ENCODE results near the gene POLR3K. TPM values are rescaled to one million over a fixed set of nuclear protein-coding genes. Genes with fewer than 3 reads are reported as not detected.

The POLR3K gene
- polyA plus RNA-seq, 1 of the 3 experiments (the other 2 are of a cell fraction): 54.5 TPM

DNA sequence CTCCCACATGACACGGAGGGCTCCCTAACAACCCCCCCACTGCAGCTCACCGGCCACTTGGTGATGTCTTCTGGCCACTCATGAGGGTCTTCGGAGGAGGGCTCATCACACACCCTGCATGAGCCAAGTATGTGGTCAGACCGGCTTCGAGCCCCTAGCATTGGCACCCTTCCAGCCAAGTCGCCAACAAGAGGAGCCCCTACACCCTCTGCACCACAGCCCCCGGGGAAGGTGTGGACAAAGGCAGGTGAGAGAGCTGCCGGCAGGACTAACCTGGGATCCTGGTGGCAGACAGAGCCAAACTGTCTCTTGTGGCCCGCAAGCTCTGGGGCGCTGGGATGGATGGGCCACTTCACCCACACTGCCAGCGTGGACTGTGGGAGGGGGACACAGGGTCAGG lies 6.8 kb upstream of the POLR3K start:
- Histone ChIP-seq H3K9me2 (no peaks in the 10 kb centered on the region), H3K27ac (ENCODE audit: low read depth in 2 of 2, low read length in 1 of 2) (no peak overlapping the region), H2AFZ (ENCODE audit: low read depth) (no peak overlapping the region), H3K9me3 (no peaks in the 10 kb centered on the region), H3K36me3 (replicated peaks in 1 of 2; ENCODE audit: control insufficient read depth in 1 of 2, insufficient read depth in 2 of 2, low read length in 1 of 2) (peaks cover 11 to 81% of the 10 kb centered on the region in 2 experiments), H3K79me2 (ENCODE audit: insufficient read depth) (peaks cover 3% of the 10 kb centered on the region; the same call in 1 of the 2 replicates), H3K4me3 (ENCODE audit: low read depth in 2 of 2, low read length in 1 of 2) (no peak overlapping the region), H3K27me3 (ENCODE audit: insufficient read depth) (no peaks in the 10 kb centered on the region), H3F3A (replicated peaks; ENCODE audit: insufficient read depth) (peaks cover under 1% of the 10 kb centered on the region), H3K9ac (no peak overlapping the region), H4K20me1 (ENCODE audit: insufficient read depth) (peaks cover 7% of the 10 kb centered on the region), H3K4me1 (ENCODE audit: control insufficient read depth in 1 of 2, insufficient read depth in 2 of 2, low read depth in 1 of 2, low read length in 1 of 2) (no peaks in the 10 kb centered on the region), H3K4me2 (no peak overlapping the region)
- ChIA-PET POLR2A (no interaction called here), CTCF (interaction anchor here (0.9 to 21.2 kb wide), 5 partner anchors 9 to 120 kb away, joined by 3 to 793 read pairs (median 7); partner anchors contain the start of gene HBQ1)
- no peak for DNase-seq
- no peak for TF ChIP-seq MEF2A (IDR thresholded peaks at IDR 0.05; ENCODE audit: borderline replicate concordance, low read depth)
- 93% methylated on average over 4 of the region's 11 CpGs for WGBS (ENCODE audit: low lambda C conversion rate)

GRCh38 chr16:59440-60059 lies 6.1 kb upstream of the POLR3K start:
- Histone ChIP-seq H3K27me3 (ENCODE audit: insufficient read depth) (no peaks in the 10 kb centered on the region), H3K36me3 (replicated peaks in 1 of 2; ENCODE audit: control insufficient read depth in 1 of 2, insufficient read depth in 2 of 2, low read length in 1 of 2) (peaks cover 11 to 79% of the 10 kb centered on the region in 2 experiments), H3K27ac (ENCODE audit: low read depth in 2 of 2, low read length in 1 of 2) (no peak overlapping the region), H3F3A (replicated peaks; ENCODE audit: insufficient read depth) (peaks cover 4% of the 10 kb centered on the region), H3K4me1 (ENCODE audit: control insufficient read depth in 1 of 2, insufficient read depth in 2 of 2, low read depth in 1 of 2, low read length in 1 of 2) (no peaks in the 10 kb centered on the region), H2AFZ (ENCODE audit: low read depth) (no peak overlapping the region), H3K9me3 (no peaks in the 10 kb centered on the region), H3K9me2 (no peaks in the 10 kb centered on the region), H3K79me2 (ENCODE audit: insufficient read depth) (peaks cover 3% of the 10 kb centered on the region; the same call in 1 of the 2 replicates), H3K9ac (no peak overlapping the region), H3K4me3 (ENCODE audit: low read depth in 2 of 2, low read length in 1 of 2) (no peak overlapping the region), H4K20me1 (ENCODE audit: insufficient read depth) (peaks cover under 1% of the 10 kb centered on the region; the same call in 1 of the 2 replicates), H3K4me2 (no peak overlapping the region)
- DNase-seq: no peak
- POLR2A ChIA-PET: no interaction called here
- CTCF ChIA-PET: interaction anchor here (1.4 to 21.2 kb wide), 4 partner anchors 9 to 121 kb away, joined by 3 to 793 read pairs (median 56); partner anchors contain the start of gene HBQ1
- WGBS (ENCODE audit: low lambda C conversion rate): 94% methylated on average over 5 of the region's 14 CpGs
- no peak for TF ChIP-seq ELF1 (IDR thresholded peaks at IDR 0.05)
- no peak for TF ChIP-seq CHD2 (IDR thresholded peaks at IDR 0.05; ENCODE audit: low read length, partially characterized antibody)
- TF ChIP-seq EZH2phosphoT487 (IDR thresholded peaks at IDR 0.05; ENCODE audit: borderline replicate concordance, low read depth): no peak
- no peak for TF ChIP-seq EP300 (IDR thresholded peaks at IDR 0.05; ENCODE audit: borderline replicate concordance in 1 of 2, low read depth in 1 of 2, low read length in 1 of 2)
- TF ChIP-seq RCOR1 (IDR thresholded peaks at IDR 0.05; ENCODE audit: low read length): no peak
- no peak for TF ChIP-seq NRF1 (IDR thresholded peaks at IDR 0.05; ENCODE audit: low read depth, low read length)
- TF ChIP-seq YY1 (IDR thresholded peaks at IDR 0.05; ENCODE audit: low read depth): no peak
- no peak for TF ChIP-seq SIN3A (IDR thresholded peaks at IDR 0.05; ENCODE audit: borderline replicate concordance, low read depth, low read length)
- TF ChIP-seq REST (IDR thresholded peaks at IDR 0.05; ENCODE audit: low read depth, low read length): no peak
- no peak for TF ChIP-seq TEAD4 (IDR thresholded peaks at IDR 0.05; ENCODE audit: borderline replicate concordance, insufficient read depth)
- TF ChIP-seq, protein P1, sequence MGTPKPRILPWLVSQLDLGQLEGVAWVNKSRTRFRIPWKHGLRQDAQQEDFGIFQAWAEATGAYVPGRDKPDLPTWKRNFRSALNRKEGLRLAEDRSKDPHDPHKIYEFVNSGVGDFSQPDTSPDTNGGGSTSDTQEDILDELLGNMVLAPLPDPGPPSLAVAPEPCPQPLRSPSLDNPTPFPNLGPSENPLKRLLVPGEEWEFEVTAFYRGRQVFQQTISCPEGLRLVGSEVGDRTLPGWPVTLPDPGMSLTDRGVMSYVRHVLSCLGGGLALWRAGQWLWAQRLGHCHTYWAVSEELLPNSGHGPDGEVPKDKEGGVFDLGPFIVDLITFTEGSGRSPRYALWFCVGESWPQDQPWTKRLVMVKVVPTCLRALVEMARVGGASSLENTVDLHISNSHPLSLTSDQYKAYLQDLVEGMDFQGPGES (IDR thresholded peaks at IDR 0.05; ENCODE audit: low read depth, low read length): no peak
- TF ChIP-seq RXRA (IDR thresholded peaks at IDR 0.05; ENCODE audit: borderline replicate concordance, low read depth): no peak
- TF ChIP-seq ZBTB33 (IDR thresholded peaks at IDR 0.05; ENCODE audit: borderline replicate concordance, low read depth): no peak
- TF ChIP-seq MEF2A (IDR thresholded peaks at IDR 0.05; ENCODE audit: borderline replicate concordance, low read depth): no peak
- no peak for TF ChIP-seq TCF12 (IDR thresholded peaks at IDR 0.05)
- TF ChIP-seq USF2 (IDR thresholded peaks at IDR 0.05; ENCODE audit: borderline replicate concordance, low read depth, low read length): no peak
- no peak for TF ChIP-seq PBX3 (IDR thresholded peaks at IDR 0.05)
- TF ChIP-seq FOXJ3 (CRISPR knock-in tag; IDR thresholded peaks at IDR 0.05): no peak
